K562 (cell line): ENCODE data around the gene P2RX1. TPM values are rescaled to one million over a fixed set of nuclear protein-coding genes. Genes with fewer than 3 reads are reported as not detected.

ENCODE experiments used
- ATAC-seq: fragments of 200-7000 bp; cut with Tn5 transposase; 3 replicates; pipeline ENCODE4 v1.9.1; 2020; ENCODE audit warnings: moderate library complexity
- BruUV-seq: library from RNA; stranded (reverse); fragments of 400-500 nt; replicated peaks from 2 replicates; lab custom pipeline; 2021; lab: Mats Ljungman, UMichigan
- CTCF ChIA-PET: fragments of 300-600 bp; formaldehyde crosslinking; extraction: SDS; loops from one replicate; lab custom pipeline; 2021; ENCODE audit warnings: low intra/inter-chr PET ratio; lab: Yijun Ruan, JAX
- POLR2A ChIA-PET: fragments of 300-600, 350-650 bp; sonication (Branson Sonifier 250); formaldehyde crosslinking; extraction: SDS; loops from one replicate; lab custom pipeline; 2021; ENCODE audit warnings: antibody characterized with exemption, inconsistent platforms; lab: Yijun Ruan, JAX
- DNase-seq, 4 experiments: peaks; one replicate each; pipeline versions ENCODE4 v3.0.0 to v3.0.0-alpha.2; 2011 to 2018; ENCODE audit warnings: low spot score in 3 of 4, mixed read lengths in 3 of 4; ENCODE audit errors: extremely low read depth in 1 of 4
- FAIRE-seq: peaks from 2 replicates; lab custom pipeline; 2011; peaks lifted over from hg19 to GRCh38; lab: Jason Lieb, UNC
- H2AFZ ChIP-seq: 2 replicates; pipeline ENCODE4 v1.6.0; 2011; ENCODE audit warnings: low read depth, low read length, control low read depth, inconsistent platforms
- H3K27ac ChIP-seq: fragments of 200-600 bp; 3 replicates; pipeline ENCODE4 v1.8.0; 2011; ENCODE audit warnings: low read depth, mild to moderate bottlenecking, control low read depth, inconsistent platforms, low read length, moderate library complexity, mixed read lengths; ENCODE audit errors: extremely low read depth
- H3K27me3 ChIP-seq, 2 experiments: fragments of 300-600 bp in 1 of 2; 2 replicates in 1 of 2; 3 replicates in 1 of 2; pipeline versions ENCODE4 v1.6.0 to v1.8.0; 2011; ENCODE audit warnings: inconsistent platforms in 2 of 2, low read length in 2 of 2, mild to moderate bottlenecking in 1 of 2, mixed read lengths in 1 of 2, moderate library complexity in 1 of 2; ENCODE audit not compliant: control insufficient read depth in 2 of 2, insufficient read depth in 2 of 2
- H3K36me3 ChIP-seq: fragments of 300-600 bp; 3 replicates; pipeline ENCODE4 v1.8.0; 2011; ENCODE audit warnings: mild to moderate bottlenecking, low read length, inconsistent platforms; ENCODE audit not compliant: control insufficient read depth, insufficient read depth
- H3K4me1 ChIP-seq, 2 experiments: fragments of 200-600 bp in 1 of 2; replicated peaks in 1 of 2; 2 replicates in 1 of 2; 3 replicates in 1 of 2; pipeline versions ENCODE4 v1.5.1 to v1.8.0; 2011; ENCODE audit warnings: inconsistent platforms in 2 of 2, low read length in 2 of 2, mild to moderate bottlenecking in 1 of 2, mixed read lengths in 1 of 2, moderate library complexity in 1 of 2; ENCODE audit not compliant: control insufficient read depth in 2 of 2, insufficient read depth in 2 of 2
- H3K4me2 ChIP-seq: 2 replicates; pipeline ENCODE4 v1.6.1; 2011; ENCODE audit warnings: low read length, control low read depth, inconsistent platforms, mixed read lengths; ENCODE audit not compliant: insufficient read depth
- H3K4me3 ChIP-seq: fragments of 200-600 bp; sonication (generic), shearing (Covaris generic); 2 replicates; pipeline ENCODE4 v1.5.1; 2016; ENCODE audit warnings: control low read depth, inconsistent platforms
- H3K79me2 ChIP-seq: fragments of 200-600 bp; 3 replicates; pipeline ENCODE4 v1.8.0; 2011; ENCODE audit warnings: low read length, inconsistent platforms; ENCODE audit not compliant: control insufficient read depth, insufficient read depth
- H3K9ac ChIP-seq, 2 experiments: 2 replicates each; pipeline versions ENCODE4 v1.6.0 to v1.6.1; 2011; ENCODE audit warnings: low read depth in 2 of 2, low read length in 2 of 2, control low read depth in 1 of 2, inconsistent platforms in 1 of 2, mild to moderate bottlenecking in 1 of 2, mixed read lengths in 1 of 2; ENCODE audit not compliant: insufficient read depth in 1 of 2
- H3K9me1 ChIP-seq: one replicate; pipeline ENCODE4 v1.6.0; 2011; ENCODE audit warnings: inconsistent platforms, mild to moderate bottlenecking, low read length, moderate library complexity; ENCODE audit not compliant: control insufficient read depth, insufficient read depth
- H3K9me3 ChIP-seq: replicated peaks from 2 replicates; pipeline ENCODE4 v1.5.1; 2011; ENCODE audit warnings: low read depth, low read length, inconsistent platforms; ENCODE audit not compliant: control insufficient read depth, insufficient read depth
- H4K20me1 ChIP-seq: replicated peaks from 2 replicates; pipeline ENCODE4 v1.6.1; 2011; ENCODE audit warnings: low read length, inconsistent platforms, mixed read lengths; ENCODE audit not compliant: control insufficient read depth, insufficient read depth
- BCOR ChIP-seq: fragments of 450-650 bp; IDR thresholded peaks from 2 replicates; pipeline ENCODE4 v1.6.1; 2016
- DLX4 ChIP-seq: fragments of 250-450 bp; sonication (Bioruptor Pico); IDR thresholded peaks from 2 replicates; pipeline ENCODE4 v1.6.1; 2021; ENCODE audit warnings: mild to moderate bottlenecking
- FOXA1 ChIP-seq: fragments of 450-650 bp; IDR thresholded peaks from 2 replicates; pipeline ENCODE4 v1.6.1; 2016; ENCODE audit warnings: mild to moderate bottlenecking, borderline replicate concordance
- HDAC2 ChIP-seq: fragments of 450-650 bp; IDR thresholded peaks from 2 replicates; pipeline ENCODE4 v1.6.1; 2016; ENCODE audit warnings: mild to moderate bottlenecking
- KDM1A ChIP-seq, 2 experiments: fragments of 450-650 bp; IDR thresholded peaks; 2 replicates each; pipeline ENCODE4 v1.6.1; 2016; ENCODE audit warnings: mild to moderate bottlenecking in 2 of 2
- MAX ChIP-seq: sonication (generic); formaldehyde crosslinking; IDR thresholded peaks from 2 replicates; pipeline ENCODE4 v1.9.0; 2022; ENCODE audit warnings: mild to moderate bottlenecking, missing genetic modification reagents
- MIER1 ChIP-seq: fragments of 450-650 bp; IDR thresholded peaks from 2 replicates; pipeline ENCODE4 v1.6.1; 2016; ENCODE audit warnings: antibody characterized with exemption, mild to moderate bottlenecking, low read depth
- PHB ChIP-seq: fragments of 250-450 bp; sonication (Bioruptor Pico); IDR thresholded peaks from 2 replicates; pipeline ENCODE4 v1.5.0; 2021
- PTBP1 ChIP-seq: fragments of 200-400 bp; formaldehyde crosslinking; IDR thresholded peaks from 2 replicates; pipeline ENCODE4 v1.6.1; 2017; ENCODE audit warnings: low read depth, low read length
- RBM25 ChIP-seq: fragments of 200-400 bp; formaldehyde crosslinking; IDR thresholded peaks from 2 replicates; pipeline ENCODE4 v1.6.1; 2018; ENCODE audit warnings: low read length, low read depth, moderate library complexity; ENCODE audit not compliant: severe bottlenecking
- RCOR1 ChIP-seq, 2 experiments: IDR thresholded peaks; 2 replicates each; pipeline ENCODE4 v1.6.1; 2012; ENCODE audit warnings: low read depth in 2 of 2, low read length in 2 of 2, borderline replicate concordance in 1 of 2, improper control_type of control experiment in 1 of 2
- SIX5 ChIP-seq, 2 experiments: IDR thresholded peaks; 2 replicates each; pipeline ENCODE4 v1.6.1; 2011; ENCODE audit warnings: low read length in 2 of 2, borderline replicate concordance in 1 of 2, low read depth in 1 of 2, mild to moderate bottlenecking in 1 of 2, moderate library complexity in 1 of 2; ENCODE audit not compliant: insufficient read depth in 1 of 2
- SMARCA5 ChIP-seq: fragments of 450-650 bp; IDR thresholded peaks from 2 replicates; pipeline ENCODE4 v1.6.1; 2016
- TGIF2 ChIP-seq: sonication (generic); formaldehyde crosslinking; IDR thresholded peaks from 2 replicates; pipeline ENCODE4 v1.8.1; 2022; ENCODE audit warnings: mild to moderate bottlenecking, missing genetic modification reagents, moderate library complexity
- TSHZ1 ChIP-seq: fragments of 250-450 bp; sonication (Bioruptor Pico); IDR thresholded peaks from 2 replicates; pipeline ENCODE4 v1.4.0; 2020; ENCODE audit warnings: mild to moderate bottlenecking, moderate library complexity
- ZBTB9 ChIP-seq: fragments of 450-650 bp; formaldehyde crosslinking; IDR thresholded peaks from 2 replicates; pipeline ENCODE4 v1.4.0; 2020; ENCODE audit warnings: mild to moderate bottlenecking, moderate library complexity
- ZFP36 ChIP-seq: fragments of 150-350 bp; IDR thresholded peaks from 2 replicates; pipeline ENCODE4 v1.6.1; 2018; ENCODE audit warnings: low read length, low read depth; ENCODE audit not compliant: partially characterized antibody
- ZNF140 ChIP-seq: fragments of 250-450 bp; sonication (Bioruptor Pico); IDR thresholded peaks from 2 replicates; pipeline ENCODE4 v1.8.0; 2021; ENCODE audit warnings: moderate library complexity, mild to moderate bottlenecking, inconsistent platforms
- WGBS: fragments of 100-300 bp; shearing (Covaris generic); methylation state at CpG from one replicate; pipeline ENCODE4 v1.1.6; 2016; ENCODE audit warnings: low coverage, mixed read lengths; ENCODE audit not compliant: insufficient coverage; ENCODE audit errors: missing lambda C conversion rate; 5-methylcytosine and 5-hydroxymethylcytosine counted together
- in situ Hi-C: fragments of 300-500 bp; cut with MboI; formaldehyde crosslinking; loops from 4 replicates; pipeline ENCODE4 v1.15.0; 2018; ENCODE audit warnings: inconsistent platforms, mixed read lengths
- intact Hi-C: fragments of 100-400 bp; cut with micrococcal nuclease; formaldehyde crosslinking; loops from 2 replicates; pipeline ENCODE4 v1.14.2; 2022
- polyA plus RNA-seq, 8 experiments: library from polyadenylated mRNA; depleted of rRNA in 4 of 8; stranded (reverse) in 5 of 8; unstranded in 3 of 8; fragments of >200 nt; fragmentation: Nextera tagmentation in 2 of 8; fragmentation: Illumina TruSeq in 1 of 8; extraction: Ambion mirVana in 2 of 8; extraction: Trizol in 1 of 8; gene quantifications; 2 replicates each; pipeline versions ENCODE4 v1.2.1 to v1.2.3, GENCODE V29; 2011 to 2014; ENCODE audit warnings: inconsistent platforms in 1 of 8, missing spikeins in 1 of 8
- total RNA-seq, 7 experiments: library from RNA; depleted of rRNA in 6 of 7; stranded (reverse); fragments of >200 nt in 6 of 7; fragmentation: Illumina TruSeq in 2 of 7; extraction: Trizol in 2 of 7; gene quantifications; 2 replicates each; pipeline versions ENCODE4 v1.2.1 to v1.2.3, GENCODE V29; 2011 to 2021; ENCODE audit warnings: low replicate concordance in 1 of 7

The P2RX1 gene
- total and polyA plus RNA-seq, 9 of the 15 experiments (the other 6 are each of a cell fraction or from before 2014, with no cell fraction given), result 0.27 to 20.3 (median 10.3) TPM

- no peak overlapping the region for H3K27ac ChIP-seq
- in situ Hi-C loops, result no loop called here
- 81% methylated on average over 11 of the region's 12 CpGs for WGBS
- ATAC-seq (no peak), DNase-seq (no peak), FAIRE-seq (no peak)
- H2AFZ ChIP-seq, result no peak overlapping the region
- peaks cover 39 to 59% of the 10 kb centered on the region in 2 experiments for H3K4me1 ChIP-seq
- no peak overlapping the region for H3K4me3 ChIP-seq
- peaks cover 28% of the 10 kb centered on the region; the same call in 2 of the 3 replicates for H3K36me3 ChIP-seq
- H3K9me1 ChIP-seq, result no peaks in the 10 kb centered on the region
- BruUV-seq, result no TSS peak
- 0 out of 2 replicates have a peak, but pooled peaks cover 8% of the 10 kb centered on the region for H4K20me1 ChIP-seq
- no peaks in the 10 kb centered on the region for H3K9me3 ChIP-seq
- no peak overlapping the region; the same call in 1 of the 2 replicates for H3K4me2 ChIP-seq
- POLR2A ChIA-PET, result no interaction called here
- peaks cover 56% of the 10 kb centered on the region for H3K79me2 ChIP-seq
- intact Hi-C loops, result no loop called here
- no peaks in the 10 kb centered on the region; a peak in 1 of 5 replicates for H3K27me3 ChIP-seq
- no peak overlapping the region for H3K9ac ChIP-seq
- CTCF ChIA-PET, result no interaction called here
- TF ChIP-seq ZBTB9 (CRISPR knock-in tag) (no peak), ZNF140 (CRISPR knock-in tag) (no peak), TSHZ1 (CRISPR knock-in tag) (no peak), BCOR (peak; percentile 95), PHB (CRISPR knock-in tag) (no peak), SIX5 (IDR thresholded peaks at IDR 0.05; ENCODE audit: borderline replicate concordance in 1 of 2, insufficient read depth in 1 of 2, low read depth in 1 of 2, low read length in 2 of 2) (no peak), DLX4 (CRISPR knock-in tag) (no peak), MIER1 (no peak), TGIF2 (CRISPR knock-in tag) (no peak), RCOR1 (IDR thresholded peaks at IDR 0.05; ENCODE audit: borderline replicate concordance in 1 of 2, low read depth in 2 of 2, low read length in 2 of 2) (0 out of 4 replicates have a peak, but pooled peaks of 1 of the 2 experiments have one; percentile 10), KDM1A (IDR thresholded peaks at IDR 0.05) (peak; percentile 78 to 80), HDAC2 (0 out of 2 replicates have a peak, but pooled peaks have one; percentile 40), SMARCA5 (peak; percentile 94), RBM25 (peak; percentile 91), MAX (CRISPR knock-in tag) (peak; percentile 38; the same call in 1 of the 2 replicates), ZFP36 (peak; percentile 85), PTBP1 (0 out of 2 replicates have a peak, but pooled peaks have one; percentile 45), FOXA1 (no peak)
These were observed 40.7 kb upstream of the P2RX1 start for GRCh38 chr17:3956983-3957382.
